GM12878 (cell line): ENCODE results near the gene SH2D6. TPM values are rescaled to one million over a fixed set of nuclear protein-coding genes. Genes with fewer than 3 reads are reported as not detected.

Experiments used
- ATAC-seq: fragments of 200-7000 bp; cut with Tn5 transposase; 3 replicates; pipeline ENCODE4 v1.9.1; 2020; ENCODE audit warnings: mild to moderate bottlenecking, moderate library complexity
- BruUV-seq: library from RNA; stranded (reverse); fragments of 400-500 nt; replicated peaks from 2 replicates; lab custom pipeline; 2021; lab: Mats Ljungman, UMichigan
- CTCF ChIA-PET: fragments of 300-600 bp; sonication (Branson Sonifier 250); formaldehyde crosslinking; extraction: SDS; loops from one replicate; lab custom pipeline; 2021; ENCODE audit warnings: inconsistent platforms; lab: Yijun Ruan, JAX
- POLR2A ChIA-PET: fragments of 350-600 bp; formaldehyde crosslinking; extraction: SDS; loops from one replicate; lab custom pipeline; 2021; ENCODE audit warnings: inconsistent platforms; lab: Charles Lee
- RAD21 ChIA-PET: fragments of 300-600 bp; sonication (Branson Sonifier 250); formaldehyde crosslinking; loops from one replicate; lab custom pipeline; 2023; ENCODE audit warnings: antibody characterized with exemption; ENCODE audit not compliant: unreplicated experiment; lab: Charles Lee
- SMC1A ChIA-PET: fragments of 300-600 bp; sonication (Branson Sonifier 250); formaldehyde crosslinking; loops from one replicate; lab custom pipeline; 2023; ENCODE audit not compliant: unreplicated experiment, uncharacterized antibody; lab: Charles Lee
- DNase-seq: peaks from one replicate; pipeline ENCODE4 v3.0.0-alpha.2; 2011; ENCODE audit warnings: low read depth, low spot score
- FAIRE-seq: peaks from 3 replicates; lab custom pipeline; 2011; peaks lifted over from hg19 to GRCh38; lab: Jason Lieb, UNC
- H2AFZ ChIP-seq: 2 replicates; pipeline ENCODE4 v1.6.0; 2011; ENCODE audit warnings: low read depth, low read length, control low read depth; ENCODE audit not compliant: control insufficient read depth
- H3K27ac ChIP-seq: 2 replicates; pipeline ENCODE4 v1.5.1; 2011; ENCODE audit warnings: control low read depth; ENCODE audit not compliant: control insufficient read depth, insufficient read depth
- H3K27me3 ChIP-seq, 2 experiments: replicated peaks in 1 of 2; 2 replicates each; pipeline versions ENCODE4 v1.6.0 to v1.6.1; 2011; ENCODE audit warnings: low read length in 1 of 2; ENCODE audit not compliant: control insufficient read depth in 2 of 2, insufficient read depth in 2 of 2
- H3K36me3 ChIP-seq, 2 experiments: 2 replicates each; pipeline ENCODE4 v1.5.1; 2011; ENCODE audit warnings: low read length in 1 of 2; ENCODE audit not compliant: control insufficient read depth in 2 of 2, insufficient read depth in 2 of 2
- H3K4me1 ChIP-seq: 2 replicates; pipeline ENCODE4 v1.6.1; 2011; ENCODE audit warnings: mild to moderate bottlenecking, low read length, moderate library complexity, mixed read lengths; ENCODE audit not compliant: control insufficient read depth, insufficient read depth
- H3K4me2 ChIP-seq: 2 replicates; pipeline ENCODE4 v1.6.0; 2011; ENCODE audit warnings: control low read depth; ENCODE audit not compliant: control insufficient read depth, insufficient read depth
- H3K4me3 ChIP-seq: fragments of 200-600 bp; sonication (generic); 2 replicates; pipeline ENCODE4 v1.5.1; 2016
- H3K79me2 ChIP-seq: 2 replicates; pipeline ENCODE4 v1.6.0; 2011; ENCODE audit warnings: low read length; ENCODE audit not compliant: control insufficient read depth, insufficient read depth
- H3K9ac ChIP-seq: 2 replicates; pipeline ENCODE4 v1.8.0; 2011; ENCODE audit warnings: low read length, control low read depth, mixed read lengths; ENCODE audit not compliant: control insufficient read depth, insufficient read depth
- H3K9me3 ChIP-seq: replicated peaks from 3 replicates; pipeline ENCODE4 v1.5.1; 2011; ENCODE audit warnings: mild to moderate bottlenecking, low read length; ENCODE audit not compliant: control insufficient read depth, insufficient read depth
- H4K20me1 ChIP-seq: 2 replicates; pipeline ENCODE4 v1.6.0; 2011; ENCODE audit not compliant: control insufficient read depth, insufficient read depth
- CBX3 ChIP-seq: fragments of 200-600 bp; sonication (generic); IDR thresholded peaks from 2 replicates; pipeline ENCODE4 v1.6.1; 2016; ENCODE audit warnings: low read depth, borderline replicate concordance
- CBX5 ChIP-seq: sonication (generic); IDR thresholded peaks from 2 replicates; pipeline ENCODE4 v1.6.1; 2016; ENCODE audit warnings: low read depth, moderate library complexity, mild to moderate bottlenecking, inconsistent platforms
- FOXK2 ChIP-seq: fragments of 450-650 bp; IDR thresholded peaks from 2 replicates; pipeline ENCODE4 v1.6.1; 2017; ENCODE audit warnings: mild to moderate bottlenecking, moderate library complexity
- IKZF1 ChIP-seq: fragments of 450-650 bp; conservative IDR thresholded peaks from 2 replicates; pipeline ENCODE4 v1.6.1; 2017; ENCODE audit warnings: antibody characterized with exemption, mild to moderate bottlenecking
- JUND ChIP-seq: IDR thresholded peaks from 2 replicates; pipeline ENCODE4 v1.6.1; 2012; ENCODE audit warnings: low read depth, mild to moderate bottlenecking, low read length, improper control_type of control experiment, moderate library complexity
- MEF2A ChIP-seq: IDR thresholded peaks from 2 replicates; pipeline ENCODE4 v1.6.1; 2011; ENCODE audit warnings: low read depth, mild to moderate bottlenecking, low read length, moderate library complexity; ENCODE audit not compliant: insufficient read depth
- MTA2 ChIP-seq: fragments of 450-650 bp; IDR thresholded peaks from 2 replicates; pipeline ENCODE4 v1.6.1; 2016; ENCODE audit warnings: low read depth, mild to moderate bottlenecking, moderate library complexity
- MXI1 ChIP-seq: fragments of 150-350 bp; IDR thresholded peaks from 2 replicates; pipeline ENCODE4 v1.6.1; 2011; ENCODE audit warnings: low read depth, mild to moderate bottlenecking, inconsistent platforms, low read length, improper control_type of control experiment
- PML ChIP-seq: IDR thresholded peaks from 2 replicates; pipeline ENCODE4 v1.6.1; 2012; ENCODE audit warnings: low read length, inconsistent platforms
- POLR2AphosphoS5 ChIP-seq: IDR thresholded peaks from 2 replicates; pipeline ENCODE4 v1.6.1; 2011; ENCODE audit warnings: mild to moderate bottlenecking, low read length, inconsistent platforms
- POU2F2 ChIP-seq: IDR thresholded peaks from 3 replicates; pipeline ENCODE4 v1.6.1; 2011; ENCODE audit warnings: low read depth, mild to moderate bottlenecking, low read length, borderline replicate concordance
- RELA ChIP-seq: fragments of 450-650 bp; IDR thresholded peaks from 2 replicates; pipeline ENCODE4 v1.8.0; 2014; ENCODE audit warnings: borderline replicate concordance; ENCODE audit not compliant: partially characterized antibody
- RFX5 ChIP-seq: IDR thresholded peaks from 2 replicates; pipeline ENCODE4 v1.6.1; 2011; ENCODE audit warnings: low read depth, low read length, improper control_type of control experiment
- SKIL ChIP-seq: fragments of 450-650 bp; IDR thresholded peaks from 2 replicates; pipeline ENCODE4 v1.6.1; 2017; ENCODE audit warnings: mild to moderate bottlenecking, low read depth, inconsistent platforms; ENCODE audit not compliant: poor library complexity, severe bottlenecking
- SMAD1 ChIP-seq: fragments of 450-650 bp; IDR thresholded peaks from 2 replicates; pipeline ENCODE4 v1.6.1; 2018; ENCODE audit warnings: mild to moderate bottlenecking, low read depth; ENCODE audit not compliant: partially characterized antibody
- SMC3 ChIP-seq: IDR thresholded peaks from 2 replicates; pipeline ENCODE4 v1.6.1; 2011; ENCODE audit warnings: low read length, improper control_type of control experiment, borderline replicate concordance
- SP1 ChIP-seq: IDR thresholded peaks from one replicate; pipeline ENCODE4 v1.6.1; 2011; ENCODE audit warnings: low read depth, low read length
- TCF7 ChIP-seq: IDR thresholded peaks from 2 replicates; pipeline ENCODE4 v1.6.1; 2014; ENCODE audit warnings: antibody characterized with exemption, borderline replicate concordance
- USF2 ChIP-seq: IDR thresholded peaks from 2 replicates; pipeline ENCODE4 v1.6.1; 2011; ENCODE audit warnings: low read depth, low read length, improper control_type of control experiment, borderline replicate concordance
- WRNIP1 ChIP-seq: IDR thresholded peaks from 2 replicates; pipeline ENCODE4 v1.6.1; 2011; ENCODE audit warnings: low read depth, low read length, improper control_type of control experiment, borderline replicate concordance
- WGBS: methylation state at CpG from one replicate; pipeline ENCODE4 v1.1.6; 2016; ENCODE audit warnings: low lambda C conversion rate; ENCODE audit not compliant: insufficient replicate concordance, insufficient coverage; ENCODE audit errors: missing lambda C conversion rate; 5-methylcytosine and 5-hydroxymethylcytosine counted together
- in situ Hi-C: fragments of 300-500 bp; cut with MboI; formaldehyde crosslinking; loops from 9 replicates; pipeline ENCODE4 v1.14.3; 2018; ENCODE audit warnings: mixed read lengths
- intact Hi-C: fragments of 100-400 bp; cut with micrococcal nuclease; formaldehyde crosslinking; loops from one replicate; pipeline ENCODE4 v1.14.2; 2022; ENCODE audit not compliant: unreplicated experiment
- polyA plus RNA-seq, 11 experiments: library from polyadenylated mRNA; depleted of rRNA in 4 of 11; unstranded in 6 of 11; stranded (reverse) in 5 of 11; fragments of >200 nt; fragmentation: Nextera tagmentation in 4 of 11; fragmentation: Illumina TruSeq in 1 of 11; extraction: Ambion mirVana in 4 of 11; extraction: Trizol in 1 of 11; gene quantifications; 1 replicate in 1 of 11; 2 replicates in 10 of 11; pipeline versions ENCODE4 v1.2.1 to v1.2.3, GENCODE V29; 2011 to 2016; ENCODE audit warnings: inconsistent platforms in 2 of 11, missing spikeins in 2 of 11, low read depth in 1 of 11
- total RNA-seq, 4 experiments: library from RNA; depleted of rRNA in 3 of 4; stranded (reverse); fragments of >200 nt in 3 of 4; fragmentation: Illumina TruSeq in 1 of 4; extraction: Trizol in 1 of 4; gene quantifications; 2 replicates each; pipeline versions ENCODE4 v1.2.1 to v1.2.3, GENCODE V29; 2013 to 2021

The SH2D6 gene
- total and polyA plus RNA-seq, 10 of the 15 experiments (the other 5 are each of a cell fraction or from before 2014, with no cell fraction given): 0.23 to 0.59 (median 0.34) TPM; not detected in 6

- no peaks in the 10 kb centered on the region for H3K79me2 ChIP-seq
- no peak overlapping the region for H2AFZ ChIP-seq
- ChIA-PET POLR2A (no interaction called here), SMC1A (no interaction called here), CTCF (no interaction called here), RAD21 (no interaction called here)
- no peak for ATAC-seq
- in situ Hi-C loops (no loop called here), intact Hi-C loops (no loop called here)
- H3K36me3 ChIP-seq: no peaks in the 10 kb centered on the region
- WGBS: 37% methylated on average over 4 of the region's 5 CpGs
- DNase-seq: no peak
- no peak overlapping the region for H3K27ac ChIP-seq
- H3K4me3 ChIP-seq: no peak overlapping the region
- H3K9me3 ChIP-seq: no peaks in the 10 kb centered on the region
- no peaks in the 10 kb centered on the region; a peak in 1 of 4 replicates for H3K27me3 ChIP-seq
- FAIRE-seq: no peak
- no peak overlapping the region for H3K4me2 ChIP-seq
- no peaks in the 10 kb centered on the region for H3K4me1 ChIP-seq
- no TSS peak for BruUV-seq
- no peaks in the 10 kb centered on the region for H4K20me1 ChIP-seq
- no peak overlapping the region for H3K9ac ChIP-seq
- no peak for TF ChIP-seq JUND
- TF ChIP-seq POLR2AphosphoS5: no peak
- TF ChIP-seq SMC3: no peak
- TF ChIP-seq MXI1: no peak
- TF ChIP-seq SKIL: no peak
- TF ChIP-seq IKZF1: no peak
- no peak for TF ChIP-seq PML
- TF ChIP-seq TCF7: no peak
- TF ChIP-seq CBX3: no peak
- no peak for TF ChIP-seq MEF2A
- TF ChIP-seq WRNIP1: no peak
- no peak for TF ChIP-seq RELA
- no peak for TF ChIP-seq POU2F2
- TF ChIP-seq USF2: no peak
- TF ChIP-seq FOXK2: no peak
- no peak for TF ChIP-seq CBX5
- no peak for TF ChIP-seq RFX5
- no peak for TF ChIP-seq SP1
- no peak for TF ChIP-seq MTA2
- no peak for TF ChIP-seq SMAD1
Observed at GRCh38 chr2:85457043-85457442, 38.5 kb downstream of the SH2D6 start.
